HepG2 (cell line): ENCODE data around the gene OTUD1. TPM values are rescaled to one million over a fixed set of nuclear protein-coding genes. Genes with fewer than 3 reads are reported as not detected.

Source experiments
- FOXA1 ChIP-seq, 2 experiments: fragments of 450-650 bp in 1 of 2; sonication (generic) in 1 of 2; formaldehyde crosslinking in 1 of 2; IDR thresholded peaks; 2 replicates each; pipeline versions ENCODE4 v1.4.0 to v1.6.1; 2016 to 2020; ENCODE audit warnings: missing genetic modification reagents in 1 of 2
- HIVEP1 ChIP-seq: sonication (generic); formaldehyde crosslinking; IDR thresholded peaks from 2 replicates; pipeline ENCODE4 v1.4.0; 2020; ENCODE audit warnings: mild to moderate bottlenecking, missing genetic modification reagents
- MIXL1 ChIP-seq: IDR thresholded peaks from 2 replicates; pipeline ENCODE4 v1.6.1; 2016
- MYC ChIP-seq: sonication (generic); formaldehyde crosslinking; IDR thresholded peaks from 2 replicates; pipeline ENCODE4 v1.9.0; 2021; ENCODE audit warnings: missing genetic modification reagents, borderline replicate concordance
- NFKB2 ChIP-seq: sonication (generic); formaldehyde crosslinking; IDR thresholded peaks from 2 replicates; pipeline ENCODE4 v1.4.0; 2020; ENCODE audit warnings: missing genetic modification reagents, borderline replicate concordance
- NFYB ChIP-seq: sonication (generic); formaldehyde crosslinking; IDR thresholded peaks from 2 replicates; pipeline ENCODE4 v1.4.0; 2020; ENCODE audit warnings: missing genetic modification reagents
- SAP130 ChIP-seq: IDR thresholded peaks from 2 replicates; pipeline ENCODE4 v1.6.1; 2016; ENCODE audit warnings: low read depth
- ZFP62 ChIP-seq: sonication (generic); formaldehyde crosslinking; IDR thresholded peaks from 2 replicates; pipeline ENCODE4 v1.4.0; 2020; ENCODE audit warnings: missing genetic modification reagents
- ZNF333 ChIP-seq: sonication (generic); formaldehyde crosslinking; IDR thresholded peaks from 2 replicates; pipeline ENCODE4 v1.4.0; 2020; ENCODE audit warnings: mild to moderate bottlenecking, missing genetic modification reagents, borderline replicate concordance
- ZNF335 ChIP-seq: sonication (generic); formaldehyde crosslinking; IDR thresholded peaks from 2 replicates; pipeline ENCODE4 v1.4.0; 2020; ENCODE audit warnings: missing genetic modification reagents
- polyA plus RNA-seq, 8 experiments: library from polyadenylated mRNA; depleted of rRNA in 3 of 8; stranded (reverse) in 7 of 8; unstranded in 1 of 8; fragments of >200 nt; fragmentation: Illumina TruSeq in 4 of 8; extraction: Trizol in 4 of 8; gene quantifications; 2 replicates each; pipeline versions ENCODE4 v1.2.1 to v1.2.3, GENCODE V29; 2011 to 2016; ENCODE audit warnings: low read depth in 4 of 8, missing spikeins in 1 of 8, mixed read lengths in 1 of 8; ENCODE audit not compliant: insufficient read depth in 1 of 8
- total RNA-seq, 5 experiments: library from RNA; depleted of rRNA; stranded (reverse); fragments of >200 nt; fragmentation: Illumina TruSeq; extraction: Trizol; gene quantifications; 2 replicates each; pipeline ENCODE4 v1.2.3, GENCODE V29; 2016; ENCODE audit warnings: low read depth in 1 of 5
- TF ChIP-seq, protein P1 (sequence below): sonication (generic); formaldehyde crosslinking; IDR thresholded peaks from 2 replicates; pipeline ENCODE4 v1.4.0; 2020; ENCODE audit warnings: mild to moderate bottlenecking, missing genetic modification reagents, borderline replicate concordance
- TF ChIP-seq, protein P2 (sequence below): IDR thresholded peaks from 2 replicates; pipeline ENCODE4 v1.6.1; 2016; ENCODE audit warnings: missing compliant biosample characterization, missing genetic modification reagents, borderline replicate concordance
- TF ChIP-seq, protein P3 (sequence below): sonication (generic); formaldehyde crosslinking; IDR thresholded peaks from 2 replicates; pipeline ENCODE4 v1.4.0; 2020; ENCODE audit warnings: mild to moderate bottlenecking, low read depth, missing genetic modification reagents
- TF ChIP-seq, protein P4 (sequence below): sonication (generic); formaldehyde crosslinking; IDR thresholded peaks from 2 replicates; pipeline ENCODE4 v1.4.0; 2020; ENCODE audit warnings: missing genetic modification reagents, borderline replicate concordance
- TF ChIP-seq, protein P5 (sequence below): sonication (generic); formaldehyde crosslinking; IDR thresholded peaks from 2 replicates; pipeline ENCODE4 v1.5.0; 2020; ENCODE audit warnings: missing genetic modification reagents

OTUD1 gene
- total and polyA plus RNA-seq, 2 of the 13 experiments (the other 11 are each of a cell fraction or from before 2014, with no cell fraction given) = 1.2 to 1.4 TPM

DNA sequence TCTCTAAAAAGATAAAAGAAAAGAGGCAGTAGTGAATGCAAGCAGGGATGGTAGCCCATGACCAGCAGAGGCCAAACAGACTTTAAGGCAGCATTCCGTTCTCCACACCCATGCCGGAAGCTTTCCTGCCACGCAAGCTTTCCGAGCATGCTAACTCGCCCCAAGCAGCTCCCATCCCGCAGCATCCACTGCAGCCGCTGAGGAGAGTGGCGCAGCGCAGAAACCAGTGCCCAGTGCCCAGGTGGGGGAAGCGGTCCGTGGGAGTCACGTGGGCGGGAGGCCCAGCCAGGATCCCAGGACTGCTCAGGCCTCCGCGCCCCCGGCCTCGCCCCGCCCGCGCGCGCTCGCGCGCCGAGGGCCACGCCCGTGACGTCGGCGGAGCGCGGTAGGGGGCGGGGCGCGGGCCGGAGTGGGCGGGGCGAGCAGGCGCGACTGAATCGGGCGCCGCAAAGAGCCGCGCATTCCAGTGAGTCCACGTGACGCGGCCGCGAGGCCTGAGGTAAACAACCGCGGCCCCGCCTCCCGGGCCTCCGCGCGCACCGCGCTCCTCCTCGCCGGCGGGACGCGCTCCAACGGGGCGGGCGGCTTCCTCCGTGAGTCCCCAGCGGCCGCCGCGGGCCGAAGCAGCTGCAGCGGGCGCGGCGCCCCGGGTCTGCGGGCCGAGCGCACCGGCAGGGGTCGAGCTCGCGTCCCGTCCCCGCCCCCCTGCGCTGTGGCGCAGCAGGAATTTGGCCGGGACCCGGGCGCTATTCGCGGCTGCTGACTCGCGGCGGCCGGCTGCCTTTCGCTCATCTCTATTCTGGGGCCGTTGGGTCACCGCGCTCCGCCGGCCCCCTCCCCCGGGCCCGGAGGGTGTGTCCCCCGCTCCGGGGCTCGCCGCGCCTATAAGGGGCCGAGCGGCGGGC is at the start of gene OTUD1 (continued):
- TF ChIP-seq, protein P1, sequence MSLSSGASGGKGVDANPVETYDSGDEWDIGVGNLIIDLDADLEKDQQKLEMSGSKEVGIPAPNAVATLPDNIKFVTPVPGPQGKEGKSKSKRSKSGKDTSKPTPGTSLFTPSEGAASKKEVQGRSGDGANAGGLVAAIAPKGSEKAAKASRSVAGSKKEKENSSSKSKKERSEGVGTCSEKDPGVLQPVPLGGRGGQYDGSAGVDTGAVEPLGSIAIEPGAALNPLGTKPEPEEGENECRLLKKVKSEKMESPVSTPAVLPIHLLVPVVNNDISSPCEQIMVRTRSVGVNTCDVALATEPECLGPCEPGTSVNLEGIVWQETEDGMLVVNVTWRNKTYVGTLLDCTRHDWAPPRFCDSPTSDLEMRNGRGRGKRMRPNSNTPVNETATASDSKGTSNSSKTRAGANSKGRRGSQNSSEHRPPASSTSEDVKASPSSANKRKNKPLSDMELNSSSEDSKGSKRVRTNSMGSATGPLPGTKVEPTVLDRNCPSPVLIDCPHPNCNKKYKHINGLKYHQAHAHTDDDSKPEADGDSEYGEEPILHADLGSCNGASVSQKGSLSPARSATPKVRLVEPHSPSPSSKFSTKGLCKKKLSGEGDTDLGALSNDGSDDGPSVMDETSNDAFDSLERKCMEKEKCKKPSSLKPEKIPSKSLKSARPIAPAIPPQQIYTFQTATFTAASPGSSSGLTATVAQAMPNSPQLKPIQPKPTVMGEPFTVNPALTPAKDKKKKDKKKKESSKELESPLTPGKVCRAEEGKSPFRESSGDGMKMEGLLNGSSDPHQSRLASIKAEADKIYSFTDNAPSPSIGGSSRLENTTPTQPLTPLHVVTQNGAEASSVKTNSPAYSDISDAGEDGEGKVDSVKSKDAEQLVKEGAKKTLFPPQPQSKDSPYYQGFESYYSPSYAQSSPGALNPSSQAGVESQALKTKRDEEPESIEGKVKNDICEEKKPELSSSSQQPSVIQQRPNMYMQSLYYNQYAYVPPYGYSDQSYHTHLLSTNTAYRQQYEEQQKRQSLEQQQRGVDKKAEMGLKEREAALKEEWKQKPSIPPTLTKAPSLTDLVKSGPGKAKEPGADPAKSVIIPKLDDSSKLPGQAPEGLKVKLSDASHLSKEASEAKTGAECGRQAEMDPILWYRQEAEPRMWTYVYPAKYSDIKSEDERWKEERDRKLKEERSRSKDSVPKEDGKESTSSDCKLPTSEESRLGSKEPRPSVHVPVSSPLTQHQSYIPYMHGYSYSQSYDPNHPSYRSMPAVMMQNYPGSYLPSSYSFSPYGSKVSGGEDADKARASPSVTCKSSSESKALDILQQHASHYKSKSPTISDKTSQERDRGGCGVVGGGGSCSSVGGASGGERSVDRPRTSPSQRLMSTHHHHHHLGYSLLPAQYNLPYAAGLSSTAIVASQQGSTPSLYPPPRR (CRISPR knock-in tag) = no peak
- peak; percentile 73 for TF ChIP-seq SAP130
- no peak for TF ChIP-seq HIVEP1 (CRISPR knock-in tag)
- no peak for TF ChIP-seq ZFP62
- TF ChIP-seq ZNF335 (CRISPR knock-in tag) = no peak
- TF ChIP-seq NFKB2 (CRISPR knock-in tag) = no peak
- TF ChIP-seq ZNF333 (CRISPR knock-in tag) = no peak
- TF ChIP-seq, protein P2, sequence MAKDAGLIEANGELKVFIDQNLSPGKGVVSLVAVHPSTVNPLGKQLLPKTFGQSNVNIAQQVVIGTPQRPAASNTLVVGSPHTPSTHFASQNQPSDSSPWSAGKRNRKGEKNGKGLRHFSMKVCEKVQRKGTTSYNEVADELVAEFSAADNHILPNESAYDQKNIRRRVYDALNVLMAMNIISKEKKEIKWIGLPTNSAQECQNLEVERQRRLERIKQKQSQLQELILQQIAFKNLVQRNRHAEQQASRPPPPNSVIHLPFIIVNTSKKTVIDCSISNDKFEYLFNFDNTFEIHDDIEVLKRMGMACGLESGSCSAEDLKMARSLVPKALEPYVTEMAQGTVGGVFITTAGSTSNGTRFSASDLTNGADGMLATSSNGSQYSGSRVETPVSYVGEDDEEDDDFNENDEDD = peak; percentile 72; the same call in 1 of the 2 replicates
- TF ChIP-seq NFYB = no peak
- TF ChIP-seq, protein P3, sequence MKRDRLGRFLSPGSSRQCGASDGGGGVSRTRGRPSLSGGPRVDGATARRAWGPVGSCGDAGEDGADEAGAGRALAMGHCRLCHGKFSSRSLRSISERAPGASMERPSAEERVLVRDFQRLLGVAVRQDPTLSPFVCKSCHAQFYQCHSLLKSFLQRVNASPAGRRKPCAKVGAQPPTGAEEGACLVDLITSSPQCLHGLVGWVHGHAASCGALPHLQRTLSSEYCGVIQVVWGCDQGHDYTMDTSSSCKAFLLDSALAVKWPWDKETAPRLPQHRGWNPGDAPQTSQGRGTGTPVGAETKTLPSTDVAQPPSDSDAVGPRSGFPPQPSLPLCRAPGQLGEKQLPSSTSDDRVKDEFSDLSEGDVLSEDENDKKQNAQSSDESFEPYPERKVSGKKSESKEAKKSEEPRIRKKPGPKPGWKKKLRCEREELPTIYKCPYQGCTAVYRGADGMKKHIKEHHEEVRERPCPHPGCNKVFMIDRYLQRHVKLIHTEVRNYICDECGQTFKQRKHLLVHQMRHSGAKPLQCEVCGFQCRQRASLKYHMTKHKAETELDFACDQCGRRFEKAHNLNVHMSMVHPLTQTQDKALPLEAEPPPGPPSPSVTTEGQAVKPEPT = no peak
- TF ChIP-seq, protein P4, sequence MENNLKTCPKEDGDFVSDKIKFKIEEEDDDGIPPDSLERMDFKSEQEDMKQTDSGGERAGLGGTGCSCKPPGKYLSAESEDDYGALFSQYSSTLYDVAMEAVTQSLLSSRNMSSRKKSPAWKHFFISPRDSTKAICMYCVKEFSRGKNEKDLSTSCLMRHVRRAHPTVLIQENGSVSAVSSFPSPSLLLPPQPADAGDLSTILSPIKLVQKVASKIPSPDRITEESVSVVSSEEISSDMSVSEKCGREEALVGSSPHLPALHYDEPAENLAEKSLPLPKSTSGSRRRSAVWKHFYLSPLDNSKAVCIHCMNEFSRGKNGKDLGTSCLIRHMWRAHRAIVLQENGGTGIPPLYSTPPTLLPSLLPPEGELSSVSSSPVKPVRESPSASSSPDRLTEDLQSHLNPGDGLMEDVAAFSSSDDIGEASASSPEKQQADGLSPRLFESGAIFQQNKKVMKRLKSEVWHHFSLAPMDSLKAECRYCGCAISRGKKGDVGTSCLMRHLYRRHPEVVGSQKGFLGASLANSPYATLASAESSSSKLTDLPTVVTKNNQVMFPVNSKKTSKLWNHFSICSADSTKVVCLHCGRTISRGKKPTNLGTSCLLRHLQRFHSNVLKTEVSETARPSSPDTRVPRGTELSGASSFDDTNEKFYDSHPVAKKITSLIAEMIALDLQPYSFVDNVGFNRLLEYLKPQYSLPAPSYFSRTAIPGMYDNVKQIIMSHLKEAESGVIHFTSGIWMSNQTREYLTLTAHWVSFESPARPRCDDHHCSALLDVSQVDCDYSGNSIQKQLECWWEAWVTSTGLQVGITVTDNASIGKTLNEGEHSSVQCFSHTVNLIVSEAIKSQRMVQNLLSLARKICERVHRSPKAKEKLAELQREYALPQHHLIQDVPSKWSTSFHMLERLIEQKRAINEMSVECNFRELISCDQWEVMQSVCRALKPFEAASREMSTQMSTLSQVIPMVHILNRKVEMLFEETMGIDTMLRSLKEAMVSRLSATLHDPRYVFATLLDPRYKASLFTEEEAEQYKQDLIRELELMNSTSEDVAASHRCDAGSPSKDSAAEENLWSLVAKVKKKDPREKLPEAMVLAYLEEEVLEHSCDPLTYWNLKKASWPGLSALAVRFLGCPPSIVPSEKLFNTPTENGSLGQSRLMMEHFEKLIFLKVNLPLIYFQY (CRISPR knock-in tag) = no peak
- TF ChIP-seq FOXA1 (IDR thresholded peaks at IDR 0.05) = no peak
- peak; percentile 90 for TF ChIP-seq FOXA1 (CRISPR knock-in tag; IDR thresholded peaks at IDR 0.05)
- peak; percentile 70; the same call in 1 of the 2 replicates for TF ChIP-seq MYC (CRISPR knock-in tag)
- TF ChIP-seq, protein P5, sequence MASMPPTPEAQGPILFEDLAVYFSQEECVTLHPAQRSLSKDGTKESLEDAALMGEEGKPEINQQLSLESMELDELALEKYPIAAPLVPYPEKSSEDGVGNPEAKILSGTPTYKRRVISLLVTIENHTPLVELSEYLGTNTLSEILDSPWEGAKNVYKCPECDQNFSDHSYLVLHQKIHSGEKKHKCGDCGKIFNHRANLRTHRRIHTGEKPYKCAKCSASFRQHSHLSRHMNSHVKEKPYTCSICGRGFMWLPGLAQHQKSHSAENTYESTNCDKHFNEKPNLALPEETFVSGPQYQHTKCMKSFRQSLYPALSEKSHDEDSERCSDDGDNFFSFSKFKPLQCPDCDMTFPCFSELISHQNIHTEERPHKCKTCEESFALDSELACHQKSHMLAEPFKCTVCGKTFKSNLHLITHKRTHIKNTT (CRISPR knock-in tag) = no peak
- no peak for TF ChIP-seq MIXL1
